ENCODE data around the gene TNFRSF14. TPM values are rescaled to one million over a fixed set of nuclear protein-coding genes. Genes with fewer than 3 reads are reported as not detected.

The TNFRSF14 gene
- total and polyA plus RNA-seq, 2 donors (not counting 1 experiment from before 2014, with no cell fraction given) = 239 to 427 TPM

- intact Hi-C loops (cut with micrococcal nuclease) = no loop called here
- Histone ChIP-seq H3K27ac (ENCODE audit: low read length in 2 of 2) (peak overlapping the region in 1 of 2 donors; percentile 99), H3K36me3 (replicated peaks in 1 of 2; ENCODE audit: control extremely low read depth in 1 of 2, control insufficient read depth in 1 of 2, extremely low read depth in 1 of 2, insufficient read depth in 2 of 2, low read length in 1 of 2) (peaks cover 0 to 12% of the 10 kb centered on the region in 2 experiments), H4K20me1 (ENCODE audit: control insufficient read depth, insufficient read depth, low read length, poor library complexity, severe bottlenecking) (peaks cover 17% of the 10 kb centered on the region), H2AFZ (ENCODE audit: insufficient read depth, low read depth, low read length, poor library complexity, severe bottlenecking) (no peak overlapping the region), H3K9me3 (ENCODE audit: control extremely low read depth in 1 of 3, control insufficient read depth in 2 of 3, insufficient read depth in 1 of 3, low read length in 2 of 3) (peaks cover 0 to 3% (median 0%) of the 10 kb centered on the region in 3 donors), H3K4me1 (ENCODE audit: control insufficient read depth in 2 of 2, insufficient read depth in 2 of 2, low read length in 2 of 2) (peaks cover 49 to 61% of the 10 kb centered on the region in 2 donors), H3K27me3 (replicated peaks in 1 of 4; ENCODE audit: control extremely low read depth in 1 of 4, control insufficient read depth in 3 of 4, insufficient read depth in 4 of 4, low read length in 3 of 4) (no peaks in the 10 kb centered on the region), H3K4me2 (replicated peaks; ENCODE audit: low read depth, low read length, poor library complexity, severe bottlenecking) (peak overlapping the region; percentile 100), H3K9ac (ENCODE audit: low read length) (no peak overlapping the region), H3K4me3 (ENCODE audit: control extremely low read depth in 1 of 5, extremely low read depth in 1 of 5, insufficient read depth in 1 of 5, low read depth in 2 of 5, low read length in 4 of 5) (no peak overlapping the region), H3K79me2 (ENCODE audit: control insufficient read depth, insufficient read depth, low read length) (peaks cover 31% of the 10 kb centered on the region)
- ATAC-seq (ENCODE audit: low read depth) = no peak
- H3K27ac Mint-ChIP-seq = peak overlapping the region; percentile 97
- ChIA-PET POLR2A (interaction anchor here (1.1 to 3.0 kb wide), 3 partner anchors 31 to 359 kb away, joined by 3 to 77 read pairs (median 3); partner anchors contain the start of gene PRXL2B), CTCF (interaction anchor here (0.6 to 3.9 kb wide), 8 partner anchors 8 to 871 kb away, joined by 3 to 47 read pairs (median 6); partner anchors contain the start of gene PRXL2B)
- TF ChIP-seq, protein P1, sequence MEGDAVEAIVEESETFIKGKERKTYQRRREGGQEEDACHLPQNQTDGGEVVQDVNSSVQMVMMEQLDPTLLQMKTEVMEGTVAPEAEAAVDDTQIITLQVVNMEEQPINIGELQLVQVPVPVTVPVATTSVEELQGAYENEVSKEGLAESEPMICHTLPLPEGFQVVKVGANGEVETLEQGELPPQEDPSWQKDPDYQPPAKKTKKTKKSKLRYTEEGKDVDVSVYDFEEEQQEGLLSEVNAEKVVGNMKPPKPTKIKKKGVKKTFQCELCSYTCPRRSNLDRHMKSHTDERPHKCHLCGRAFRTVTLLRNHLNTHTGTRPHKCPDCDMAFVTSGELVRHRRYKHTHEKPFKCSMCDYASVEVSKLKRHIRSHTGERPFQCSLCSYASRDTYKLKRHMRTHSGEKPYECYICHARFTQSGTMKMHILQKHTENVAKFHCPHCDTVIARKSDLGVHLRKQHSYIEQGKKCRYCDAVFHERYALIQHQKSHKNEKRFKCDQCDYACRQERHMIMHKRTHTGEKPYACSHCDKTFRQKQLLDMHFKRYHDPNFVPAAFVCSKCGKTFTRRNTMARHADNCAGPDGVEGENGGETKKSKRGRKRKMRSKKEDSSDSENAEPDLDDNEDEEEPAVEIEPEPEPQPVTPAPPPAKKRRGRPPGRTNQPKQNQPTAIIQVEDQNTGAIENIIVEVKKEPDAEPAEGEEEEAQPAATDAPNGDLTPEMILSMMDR (IDR thresholded peaks at IDR 0.05) = no peak
- no peak for TF ChIP-seq EZH2 (IDR thresholded peaks at IDR 0.05; ENCODE audit: borderline replicate concordance, insufficient read depth, low read depth, low read length, poor library complexity, severe bottlenecking)
- no peaks in the 10 kb centered on the region for H3K27me3 Mint-ChIP-seq
- DNase-seq = no peak
- 89% methylated on average over 27 of the region's 30 CpGs for WGBS (ENCODE audit: insufficient coverage)
- no peaks in the 10 kb centered on the region for H3K9me3 Mint-ChIP-seq (ENCODE audit: insufficient read depth)
- peak overlapping the region; percentile 95 for H3K4me3 Mint-ChIP-seq
- H3K4me1 Mint-ChIP-seq = peaks cover 63% of the 10 kb centered on the region
Measured at GRCh38 chr1:2553871-2554620, 2.1 kb upstream of the TNFRSF14 start.

All from B cell (primary cell).